GM19372 (cell line): Measurements from ENCODE around the gene UPK3A.
"Not testable (repeated sequence)": the region's sequence is repeated elsewhere in the genome, so short reads cannot be mapped to it uniquely, and the experiment has no call there.

ENCODE experiments used
- ATAC-seq: cut with Tn5 transposase; IDR thresholded peaks from one replicate; pipeline ENCODE4 v1.9.1; 2021; ENCODE audit warnings: mild to moderate bottlenecking, low read depth, moderate library complexity; ENCODE audit not compliant: unreplicated experiment

Gene UPK3A

GRCh38 chr22:45278125-45278524 is 6.6 kb upstream of the UPK3A start:
- ATAC-seq: no peak

- ATAC-seq: no peak
Measured at GRCh38 chr22:45280587-45280980, 4.2 kb upstream of the UPK3A start.

DNA sequence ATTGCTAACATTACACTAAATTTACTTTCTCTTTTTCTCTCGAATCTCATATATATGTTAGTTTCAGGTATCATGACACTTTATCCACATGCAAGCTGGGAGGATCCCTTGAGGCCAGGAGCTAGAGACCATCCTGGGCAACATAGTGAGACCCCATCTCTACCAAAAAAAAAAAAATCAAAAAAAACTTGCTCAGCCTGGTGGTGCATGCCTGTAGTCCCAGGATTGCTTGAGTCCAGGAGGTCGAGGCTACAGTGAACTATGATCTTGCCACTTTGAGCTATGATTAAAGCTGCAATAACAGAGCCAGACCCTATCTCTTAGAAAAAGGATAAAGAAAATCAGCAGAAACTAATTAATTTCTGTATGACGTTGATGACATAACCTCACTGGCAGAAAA is 3.7 kb upstream of the UPK3A start:
- ATAC-seq: no peak

DNA sequence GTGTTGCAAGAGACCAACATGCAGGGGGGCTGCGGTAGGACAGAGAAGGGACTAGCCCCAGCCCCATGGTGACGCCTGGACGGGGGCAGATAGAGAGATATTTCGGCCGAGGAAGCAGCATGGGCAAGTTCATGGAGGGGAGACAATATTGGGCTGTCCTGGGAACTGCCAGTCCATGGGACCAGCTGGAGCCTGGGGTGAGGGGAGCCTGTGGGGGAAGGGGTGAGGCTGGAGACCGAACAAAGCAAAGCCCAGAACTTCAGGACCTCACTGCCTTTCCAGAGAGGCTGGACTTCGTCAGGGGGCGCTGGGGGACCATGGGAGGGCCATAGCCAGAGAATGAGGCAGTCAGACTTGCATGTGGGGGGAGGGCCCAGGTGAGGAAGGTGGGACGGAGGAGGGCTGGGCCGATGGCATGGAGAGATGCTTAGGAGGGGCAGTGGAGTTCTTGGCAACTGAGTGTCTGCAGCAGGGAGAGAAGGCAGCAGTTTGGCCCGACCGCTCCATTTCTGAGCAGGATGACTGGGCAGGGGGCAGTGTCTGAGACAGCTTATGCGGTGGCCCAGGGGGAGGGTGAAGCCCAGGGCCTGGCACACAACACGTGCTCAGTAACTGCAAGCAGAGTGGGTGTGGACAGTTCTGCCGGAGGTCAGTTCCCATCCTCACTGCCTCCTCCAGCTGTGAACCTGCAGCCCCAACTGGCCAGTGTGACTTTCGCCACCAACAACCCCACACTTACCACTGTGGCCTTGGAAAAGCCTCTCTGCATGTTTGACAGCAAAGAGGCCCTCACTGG is 712 bp downstream of the UPK3A start:
- ATAC-seq: no peak

DNA sequence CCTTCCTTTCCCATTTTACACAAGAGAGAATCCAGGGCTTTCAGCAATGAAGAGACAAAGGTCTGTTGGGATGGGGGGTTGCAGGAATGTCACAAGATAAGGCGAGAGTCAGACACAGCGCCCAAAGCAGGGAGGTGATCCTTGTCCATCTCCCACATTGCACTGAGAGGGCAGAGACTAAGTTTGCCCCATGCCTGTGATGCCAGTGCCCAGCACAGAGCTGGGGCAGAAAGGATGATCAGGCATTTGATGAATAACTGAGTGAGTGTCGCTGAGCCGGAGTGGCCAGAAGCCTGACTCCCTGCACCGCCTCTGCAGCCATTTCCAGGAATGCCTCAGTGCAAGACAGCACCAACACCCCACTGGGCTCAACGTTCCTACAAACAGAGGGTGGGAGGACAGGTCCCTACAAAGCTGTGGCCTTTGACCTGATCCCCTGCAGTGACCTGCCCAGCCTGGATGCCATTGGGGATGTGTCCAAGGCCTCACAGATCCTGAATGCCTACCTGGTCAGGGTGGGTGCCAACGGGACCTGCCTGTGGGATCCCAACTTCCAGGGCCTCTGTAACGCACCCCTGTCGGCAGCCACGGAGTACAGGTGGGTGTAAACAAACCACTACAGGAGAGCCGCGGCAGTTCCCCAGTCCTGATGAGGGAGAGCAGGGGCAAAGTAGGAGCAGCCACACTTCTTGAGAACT is 2.3 kb downstream of the UPK3A start:
- no peak for ATAC-seq

- no peak for ATAC-seq
Measured at GRCh38 chr22:45290410-45290936, 5.7 kb downstream of the UPK3A start.

- ATAC-seq: no peak
Measured at GRCh38 chr22:45291061-45291930, 6.5 kb downstream of the UPK3A start.

- ATAC-seq: no peak
Measured at GRCh38 chr22:45291931-45292290, 7.2 kb downstream of the UPK3A start.

DNA sequence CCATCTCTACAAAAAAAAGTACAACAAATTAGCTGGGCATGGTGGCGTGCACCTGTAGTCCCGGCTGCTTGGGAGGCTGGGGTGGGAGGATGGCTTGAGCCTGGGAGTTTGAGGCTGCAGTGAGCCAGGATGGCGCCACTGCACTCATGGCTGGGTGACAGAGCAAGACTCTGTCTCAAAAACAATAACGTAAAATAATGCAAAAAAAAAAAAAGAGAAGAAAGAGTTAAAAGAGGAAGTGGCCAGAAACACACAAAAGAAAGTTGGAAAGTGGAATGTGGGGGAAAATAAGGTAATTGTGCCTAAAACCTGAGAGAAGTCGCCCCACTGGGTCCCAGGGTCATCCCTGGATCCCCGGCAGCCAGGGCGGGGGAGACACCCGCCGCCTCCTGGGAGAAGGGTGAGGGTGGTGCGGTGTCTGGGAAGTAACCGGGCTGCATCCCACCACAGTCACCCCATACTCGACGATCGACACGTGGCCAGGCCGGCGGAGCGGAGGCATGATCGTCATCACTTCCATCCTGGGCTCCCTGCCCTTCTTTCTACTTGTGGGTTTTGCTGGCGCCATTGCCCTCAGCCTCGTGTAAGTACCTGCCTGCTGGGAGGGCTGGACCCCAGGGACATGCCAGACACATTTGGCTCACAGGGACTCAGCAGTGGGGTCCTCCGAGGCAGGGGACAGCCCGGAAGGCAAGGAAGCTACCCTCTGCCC is 8.1 kb downstream of the UPK3A start:
- no peak for ATAC-seq

- no peak for ATAC-seq
Measured at GRCh38 chr22:45294030-45294429, 9.3 kb downstream of the UPK3A start.

GRCh38 chr22:45295004-45295403 is 10.3 kb downstream of the UPK3A start:
- ATAC-seq: not testable (repeated sequence)

DNA sequence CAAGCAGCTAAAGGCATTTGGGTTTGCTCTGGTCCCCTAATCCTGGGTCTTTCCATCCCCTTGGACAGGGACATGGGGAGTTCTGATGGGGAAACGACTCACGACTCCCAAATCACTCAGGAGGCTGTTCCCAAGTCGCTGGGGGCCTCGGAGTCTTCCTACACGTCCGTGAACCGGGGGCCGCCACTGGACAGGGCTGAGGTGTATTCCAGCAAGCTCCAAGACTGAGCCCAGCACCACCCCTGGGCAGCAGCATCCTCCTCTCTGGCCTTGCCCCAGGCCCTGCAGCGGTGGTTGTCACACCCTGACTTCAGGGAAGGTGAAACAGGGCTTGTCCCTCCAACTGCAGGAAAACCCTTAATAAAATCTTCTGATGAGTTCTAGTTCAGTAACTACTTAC is 10.7 kb downstream of the UPK3A start:
- ATAC-seq: no peak

GRCh38 chr22:45296628-45297297 is 12.0 kb downstream of the UPK3A start:
- ATAC-seq: no peak

- no peak for ATAC-seq
Measured at GRCh38 chr22:45298934-45299505, 14.3 kb downstream of the UPK3A start.

DNA sequence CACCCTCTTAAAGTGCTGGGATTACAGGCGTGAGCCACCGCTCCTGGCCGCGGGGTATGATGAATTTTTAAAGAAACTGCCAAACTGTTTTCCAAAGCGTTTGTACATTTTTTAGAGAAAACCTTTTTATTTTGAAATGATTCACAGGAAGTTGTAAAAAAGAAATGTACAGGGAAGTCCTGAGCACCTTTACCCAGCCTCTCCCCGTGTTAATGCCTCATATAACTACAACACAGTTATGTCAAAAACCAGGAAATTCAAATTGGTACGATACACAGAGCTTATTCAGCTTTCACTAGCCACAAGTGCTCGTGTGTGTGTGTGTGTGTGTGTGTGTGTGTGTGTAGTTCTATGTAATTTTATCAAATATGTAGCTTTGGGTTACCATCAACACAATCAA is 18.0 kb downstream of the UPK3A start:
- ATAC-seq: no peak

- ATAC-seq: no peak
Measured at GRCh38 chr22:45303181-45303580, 18.4 kb downstream of the UPK3A start.

DNA sequence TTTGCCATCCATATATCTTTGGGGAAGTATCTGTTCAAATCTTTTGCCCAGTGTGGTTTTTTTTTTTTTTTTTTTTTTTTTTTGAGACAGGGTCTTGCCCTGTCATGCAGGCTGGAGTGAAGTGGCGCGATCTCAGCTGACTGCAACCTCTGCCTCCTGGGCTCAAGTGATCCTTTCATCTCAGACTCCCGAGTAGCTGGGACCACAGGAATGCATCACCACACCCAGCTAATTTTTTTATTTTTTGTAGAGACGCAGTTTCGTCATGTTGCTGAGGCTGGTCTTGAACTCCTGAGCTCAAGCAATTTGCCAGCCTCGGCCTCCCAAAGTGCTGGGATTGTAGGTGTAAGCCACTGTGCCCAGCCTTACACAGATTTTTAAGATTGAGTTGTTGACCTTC is 20.2 kb downstream of the UPK3A start:
- ATAC-seq: no peak

GRCh38 chr22:45305456-45306075 is 20.8 kb downstream of the UPK3A start:
- ATAC-seq: no peak

- no peak for ATAC-seq
Measured at GRCh38 chr22:45306139-45306538, 21.4 kb downstream of the UPK3A start.
